PFSK-1 (cell line): ENCODE results near the gene TIMM17B.

Source experiments
- FOXP2 ChIP-seq: optimal IDR thresholded peaks from 2 replicates; pipeline ENCODE3; 2011; ENCODE audit warnings: borderline replicate concordance, control low read depth, inconsistent platforms; ENCODE audit not compliant: insufficient read depth; ENCODE audit errors: extremely low read length, extremely low read depth
- POLR2AphosphoS5 ChIP-seq: IDR thresholded peaks from 2 replicates; pipeline ENCODE4 v1.6.1; 2012; ENCODE audit warnings: low read depth, mild to moderate bottlenecking, control low read depth, low read length, moderate library complexity
- SIN3A ChIP-seq: IDR thresholded peaks from 2 replicates; pipeline ENCODE4 v1.6.1; 2012; ENCODE audit warnings: mild to moderate bottlenecking, low read length, moderate library complexity, borderline replicate concordance; ENCODE audit not compliant: insufficient read depth
- TAF1 ChIP-seq: IDR thresholded peaks from 2 replicates; pipeline ENCODE4 v1.6.1; 2012; ENCODE audit warnings: low read length, control low read depth, borderline replicate concordance; ENCODE audit not compliant: insufficient read depth
- TF ChIP-seq, protein P1 (sequence below), 2 experiments: IDR thresholded peaks; 2 replicates each; pipeline versions ENCODE4 v1.6.1 to v1.8.0; 2011 to 2012; ENCODE audit warnings: low read depth in 2 of 2, low read length in 2 of 2, control low read depth in 1 of 2, inconsistent platforms in 1 of 2, mild to moderate bottlenecking in 1 of 2, moderate library complexity in 1 of 2; ENCODE audit not compliant: insufficient read depth in 1 of 2

TIMM17B gene

DNA sequence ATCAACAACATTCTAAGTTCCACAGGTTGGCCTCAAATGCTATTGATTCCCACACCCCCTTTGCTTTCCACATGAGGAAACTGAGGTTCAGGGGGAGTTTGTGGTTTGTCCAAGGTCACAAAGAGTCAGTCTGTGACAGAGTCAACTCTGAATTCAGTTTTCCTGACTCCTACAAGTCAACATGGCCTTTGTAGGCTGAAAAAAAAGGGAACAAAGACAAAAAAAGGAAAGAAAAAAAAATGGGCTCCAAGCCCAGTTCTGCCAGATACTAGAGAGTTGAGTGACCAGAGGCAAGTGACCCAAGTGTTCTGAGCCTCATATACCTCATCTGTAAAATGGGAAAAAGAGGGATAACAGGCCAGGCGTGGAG is 37.7 kb upstream of the TIMM17B start:
- TF ChIP-seq SIN3A: no peak
- no peak for TF ChIP-seq FOXP2
- TF ChIP-seq POLR2AphosphoS5: no peak
- TF ChIP-seq, protein P1, sequence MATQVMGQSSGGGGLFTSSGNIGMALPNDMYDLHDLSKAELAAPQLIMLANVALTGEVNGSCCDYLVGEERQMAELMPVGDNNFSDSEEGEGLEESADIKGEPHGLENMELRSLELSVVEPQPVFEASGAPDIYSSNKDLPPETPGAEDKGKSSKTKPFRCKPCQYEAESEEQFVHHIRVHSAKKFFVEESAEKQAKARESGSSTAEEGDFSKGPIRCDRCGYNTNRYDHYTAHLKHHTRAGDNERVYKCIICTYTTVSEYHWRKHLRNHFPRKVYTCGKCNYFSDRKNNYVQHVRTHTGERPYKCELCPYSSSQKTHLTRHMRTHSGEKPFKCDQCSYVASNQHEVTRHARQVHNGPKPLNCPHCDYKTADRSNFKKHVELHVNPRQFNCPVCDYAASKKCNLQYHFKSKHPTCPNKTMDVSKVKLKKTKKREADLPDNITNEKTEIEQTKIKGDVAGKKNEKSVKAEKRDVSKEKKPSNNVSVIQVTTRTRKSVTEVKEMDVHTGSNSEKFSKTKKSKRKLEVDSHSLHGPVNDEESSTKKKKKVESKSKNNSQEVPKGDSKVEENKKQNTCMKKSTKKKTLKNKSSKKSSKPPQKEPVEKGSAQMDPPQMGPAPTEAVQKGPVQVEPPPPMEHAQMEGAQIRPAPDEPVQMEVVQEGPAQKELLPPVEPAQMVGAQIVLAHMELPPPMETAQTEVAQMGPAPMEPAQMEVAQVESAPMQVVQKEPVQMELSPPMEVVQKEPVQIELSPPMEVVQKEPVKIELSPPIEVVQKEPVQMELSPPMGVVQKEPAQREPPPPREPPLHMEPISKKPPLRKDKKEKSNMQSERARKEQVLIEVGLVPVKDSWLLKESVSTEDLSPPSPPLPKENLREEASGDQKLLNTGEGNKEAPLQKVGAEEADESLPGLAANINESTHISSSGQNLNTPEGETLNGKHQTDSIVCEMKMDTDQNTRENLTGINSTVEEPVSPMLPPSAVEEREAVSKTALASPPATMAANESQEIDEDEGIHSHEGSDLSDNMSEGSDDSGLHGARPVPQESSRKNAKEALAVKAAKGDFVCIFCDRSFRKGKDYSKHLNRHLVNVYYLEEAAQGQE (IDR thresholded peaks at IDR 0.05; ENCODE audit: insufficient read depth in 1 of 2, low read depth in 2 of 2, low read length in 2 of 2): no peak
- no peak for TF ChIP-seq TAF1

DNA sequence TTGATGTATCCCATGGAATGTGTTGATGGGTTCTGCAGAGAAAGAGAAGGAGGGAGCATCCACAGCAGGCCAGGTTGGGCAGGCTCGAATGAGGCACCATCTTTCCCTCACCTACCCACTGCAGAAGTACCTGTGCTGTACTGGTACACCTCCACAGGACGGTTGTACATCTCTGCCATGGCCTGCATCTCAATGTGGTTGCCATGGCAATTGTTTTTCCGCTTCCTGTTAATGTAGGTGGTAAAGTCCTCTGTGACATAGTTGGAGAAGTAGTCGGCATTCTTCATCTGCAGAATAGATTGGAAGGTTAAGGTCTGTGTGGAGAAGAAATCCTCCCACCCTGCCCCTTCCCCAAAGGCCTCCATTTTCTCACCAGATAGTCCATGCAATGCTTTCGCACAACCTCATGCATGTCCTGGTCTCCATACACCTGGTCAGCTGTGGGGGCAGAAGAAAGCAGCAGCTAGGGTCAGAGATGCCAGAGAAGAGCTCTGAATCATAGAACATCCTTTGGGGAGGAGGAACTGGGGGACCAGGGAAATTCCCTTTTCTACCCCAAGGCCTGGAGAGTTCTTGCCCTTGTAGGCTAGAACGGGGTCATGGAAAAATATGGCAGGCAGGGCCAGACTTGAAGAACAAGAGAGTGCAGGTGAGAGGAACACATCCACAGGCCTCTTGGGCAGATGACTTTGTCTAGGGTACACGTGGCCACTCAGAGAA is 37.2 kb upstream of the TIMM17B start:
- TF ChIP-seq FOXP2: no peak
- TF ChIP-seq, protein P1 (IDR thresholded peaks at IDR 0.05; ENCODE audit: insufficient read depth in 1 of 2, low read depth in 2 of 2, low read length in 2 of 2): no peak
- no peak for TF ChIP-seq POLR2AphosphoS5
- TF ChIP-seq TAF1: no peak
- no peak for TF ChIP-seq SIN3A

DNA sequence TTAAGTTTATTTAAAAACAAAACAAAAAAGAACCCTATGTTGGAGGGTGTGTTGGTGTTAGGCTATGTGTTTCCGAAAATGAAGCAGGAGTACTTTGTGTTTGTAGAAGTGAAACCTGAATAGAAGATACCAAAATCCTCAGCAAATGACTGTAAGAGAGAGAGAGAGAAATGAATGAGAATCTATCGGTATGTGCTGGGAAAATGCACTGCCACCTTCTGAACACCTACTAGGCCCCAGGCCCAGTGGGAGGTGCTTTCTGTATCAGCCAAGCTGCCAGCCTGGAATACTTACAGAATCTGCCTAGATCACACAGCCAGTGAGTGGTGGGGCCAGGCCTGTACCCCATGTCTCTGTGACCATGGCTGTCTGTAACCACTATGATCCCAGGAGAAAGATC is 36.2 kb upstream of the TIMM17B start:
- TF ChIP-seq, protein P1 (IDR thresholded peaks at IDR 0.05; ENCODE audit: insufficient read depth in 1 of 2, low read depth in 2 of 2, low read length in 2 of 2): no peak
- TF ChIP-seq SIN3A (no peak), FOXP2 (no peak), POLR2AphosphoS5 (no peak), TAF1 (no peak)

DNA sequence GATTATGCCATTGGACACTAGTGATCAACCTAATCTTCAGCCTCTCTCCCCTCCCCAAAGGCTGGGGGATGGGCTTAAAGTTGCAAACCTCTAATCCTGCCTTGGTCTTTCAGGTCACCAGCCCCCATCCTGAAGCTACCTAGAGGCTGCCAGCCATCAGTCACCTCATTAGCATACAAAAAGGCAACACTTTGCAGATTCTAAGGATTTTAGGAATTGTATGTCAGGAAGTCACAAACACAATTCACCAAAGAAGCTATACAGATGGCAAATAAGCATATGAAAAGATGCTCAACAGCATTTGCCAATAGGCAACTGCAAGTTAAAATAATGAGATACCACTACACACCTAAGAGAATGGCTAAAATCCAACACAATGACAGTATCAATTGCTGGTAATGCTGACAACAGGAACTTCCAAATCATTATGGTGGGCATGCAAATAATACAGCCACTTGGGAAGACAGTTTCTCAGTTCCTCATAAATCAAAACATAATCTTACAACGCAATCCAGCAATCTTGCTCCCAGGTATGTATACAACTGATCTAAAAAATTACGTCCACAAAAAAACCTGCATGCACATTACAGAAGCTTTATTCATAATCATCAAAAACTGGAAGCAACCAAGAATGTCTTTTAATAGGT is 30.3 kb upstream of the TIMM17B start:
- TF ChIP-seq TAF1: no peak
- TF ChIP-seq SIN3A: no peak
- TF ChIP-seq, protein P1 (IDR thresholded peaks at IDR 0.05; ENCODE audit: insufficient read depth in 1 of 2, low read depth in 2 of 2, low read length in 2 of 2): no peak
- no peak for TF ChIP-seq POLR2AphosphoS5
- no peak for TF ChIP-seq FOXP2
